ENCODE data around the gene CST7.
A peak's percentile ranks its signal among the peaks of the same experiment; 100 is the strongest.

The CST7 gene

DNA sequence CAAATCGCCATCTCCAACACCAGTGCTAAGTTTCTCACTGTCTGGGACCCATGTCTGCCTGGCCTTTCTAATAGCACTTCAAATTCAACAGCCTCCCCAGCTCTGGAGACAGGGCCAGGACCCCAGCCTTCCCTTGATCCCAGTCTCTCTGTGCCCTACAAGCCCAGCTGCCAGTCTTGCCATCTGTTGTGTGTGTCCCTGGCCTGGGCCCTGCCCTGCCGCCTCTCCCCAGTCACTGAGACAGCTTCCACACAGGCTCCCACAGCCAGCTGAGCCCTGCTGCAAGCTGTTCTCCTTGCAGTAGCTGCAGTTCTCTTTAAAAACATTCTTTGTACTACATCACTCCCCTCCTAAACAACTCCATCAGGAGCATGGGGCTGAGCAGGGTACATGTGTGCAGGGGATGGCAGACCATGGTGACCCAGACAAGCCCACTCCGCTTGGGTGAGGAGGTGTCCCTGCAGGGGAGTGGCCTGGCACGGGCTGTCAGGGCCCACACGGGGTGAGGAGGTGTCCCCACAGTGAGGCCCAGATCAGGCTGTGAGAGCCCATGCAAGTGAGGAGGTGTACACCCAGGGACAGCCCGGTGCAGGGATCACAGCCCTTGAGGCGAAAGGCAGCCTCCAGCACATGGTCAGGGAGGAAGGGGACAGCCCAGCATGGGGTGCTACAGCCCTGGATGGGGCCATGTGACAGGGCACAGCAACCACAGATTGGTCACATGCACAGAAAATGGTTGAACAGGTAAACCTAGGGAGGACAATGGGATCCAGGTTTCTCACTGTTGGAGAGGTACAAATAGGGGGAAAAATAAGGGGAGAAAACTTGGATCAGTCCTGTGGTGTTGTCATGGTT, 16.2 kb downstream of the CST7 start:
- no peak for DNase-seq

DNA sequence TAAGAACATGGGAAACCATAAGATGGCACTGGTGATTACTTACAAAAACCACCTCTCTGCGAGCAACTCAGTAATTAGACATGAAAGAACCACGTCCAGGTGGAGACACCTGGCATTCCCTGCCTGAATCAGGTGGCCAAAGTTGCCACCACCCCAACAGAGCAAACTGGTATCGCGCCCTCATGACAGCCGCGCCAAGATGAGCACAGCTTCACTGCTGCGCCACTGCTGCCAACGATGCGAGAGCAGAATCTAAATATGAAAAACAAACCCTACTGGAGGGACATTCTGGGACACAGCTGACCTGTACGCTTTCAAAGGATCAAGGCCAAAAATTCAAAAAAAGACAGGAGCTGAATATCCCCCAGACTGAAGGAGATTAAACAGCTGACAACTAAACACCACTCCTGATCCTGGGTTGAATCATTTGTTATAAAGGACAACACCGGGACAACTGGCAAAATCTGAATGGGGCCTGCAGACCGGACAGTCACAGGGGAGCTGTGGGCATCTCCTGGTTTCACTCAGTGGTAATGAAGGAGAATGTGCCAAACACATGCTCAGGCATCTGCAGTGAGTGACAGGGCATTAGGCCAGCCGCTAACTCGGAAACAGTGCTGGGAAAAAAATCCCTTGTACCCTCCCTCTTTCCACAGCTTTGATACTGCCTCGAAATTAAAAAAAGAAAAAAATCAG, 17.4 kb downstream of the CST7 start:
- no peak for DNase-seq

DNA sequence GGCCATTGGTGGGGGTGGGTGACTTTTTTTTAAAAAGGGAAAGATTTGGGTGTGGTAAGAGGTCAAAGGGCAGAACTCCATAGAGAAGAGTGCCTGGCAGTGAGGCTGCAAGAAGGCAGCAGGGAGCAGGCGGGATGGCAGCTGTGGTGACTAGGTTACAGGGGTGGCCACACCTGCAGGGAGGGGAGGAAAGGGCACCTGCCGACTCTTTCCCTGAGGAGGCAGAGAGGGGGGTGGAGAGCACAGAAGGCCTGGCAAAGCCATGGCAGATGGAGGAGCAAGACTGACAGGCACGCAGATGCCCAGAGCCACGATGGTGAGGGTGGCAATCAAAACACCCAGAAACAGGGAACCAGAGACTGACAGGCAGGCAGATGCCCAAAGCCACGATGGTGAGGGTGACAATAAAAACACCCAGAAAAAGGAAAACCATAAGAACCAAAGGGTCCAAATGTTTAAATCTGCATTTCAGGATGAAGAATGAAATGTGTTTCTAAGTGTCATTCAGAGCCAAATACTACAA, 19.3 kb downstream of the CST7 start:
- DNase-seq = no peak

DNA sequence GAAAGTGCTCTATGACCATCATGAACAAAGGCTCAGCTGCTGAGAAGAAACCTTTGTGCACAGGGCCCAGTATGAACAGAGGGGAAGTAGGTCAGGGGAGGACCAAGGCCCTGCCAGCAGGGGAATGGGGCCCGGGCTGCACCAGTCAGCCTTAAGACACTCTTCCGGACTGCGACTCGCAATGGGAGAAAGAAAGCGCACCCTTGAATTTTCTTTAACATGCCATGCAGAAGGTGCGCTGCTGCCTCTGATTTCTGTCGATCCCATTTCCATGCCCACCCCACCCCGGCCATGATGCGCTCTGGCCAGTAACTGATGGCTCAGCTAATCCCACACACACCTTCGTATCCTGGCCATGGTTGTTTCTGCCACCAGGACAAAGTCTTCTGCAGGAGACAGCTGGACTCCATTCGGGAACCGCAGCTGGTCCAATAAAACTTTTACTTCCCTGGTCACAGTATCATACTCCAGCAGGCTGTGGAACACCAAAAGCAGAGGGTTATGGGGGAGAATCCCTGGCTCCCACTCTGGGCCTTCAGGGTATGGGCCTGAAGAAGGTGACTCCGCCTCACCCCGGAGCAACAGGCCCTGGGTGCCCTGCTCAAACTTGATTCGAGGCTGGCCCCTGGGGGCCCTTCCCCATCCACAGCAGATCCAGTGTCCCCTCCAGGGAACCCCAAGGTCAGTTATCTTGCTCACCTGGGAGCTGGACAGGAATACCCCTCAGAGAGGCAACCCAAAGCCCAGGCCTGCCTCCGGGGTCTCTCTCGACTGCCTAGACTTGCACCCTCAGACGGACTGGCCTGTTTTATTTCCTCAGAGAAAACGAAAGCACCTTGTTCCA, 20.3 kb downstream of the CST7 start:
- DNase-seq = no peak

DNA sequence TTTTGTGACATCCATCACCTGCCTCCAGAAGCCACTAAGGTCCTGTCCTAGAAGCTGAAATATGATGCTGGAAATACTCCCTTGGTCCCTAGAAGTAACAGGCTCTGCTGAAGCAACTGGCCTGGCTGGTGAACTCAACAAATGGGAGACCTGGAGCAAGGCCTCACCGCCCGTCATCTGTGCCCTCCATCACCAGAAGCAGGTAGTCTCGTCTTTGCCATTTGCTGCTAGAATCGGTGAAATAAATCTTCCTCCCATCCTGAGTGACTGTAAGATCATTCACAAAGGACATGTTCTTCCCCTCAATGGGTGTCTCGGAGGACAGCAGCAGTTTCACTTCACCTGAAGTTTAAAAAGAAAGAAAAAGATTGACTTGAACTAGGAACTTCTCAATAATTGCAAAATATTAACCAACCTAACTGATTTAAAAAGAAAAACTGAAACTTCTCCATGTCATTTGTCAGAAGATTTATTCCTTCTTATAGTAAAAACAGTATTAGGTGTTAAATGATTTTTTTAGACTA, 21.0 kb downstream of the CST7 start:
- DNase-seq = no peak

DNA sequence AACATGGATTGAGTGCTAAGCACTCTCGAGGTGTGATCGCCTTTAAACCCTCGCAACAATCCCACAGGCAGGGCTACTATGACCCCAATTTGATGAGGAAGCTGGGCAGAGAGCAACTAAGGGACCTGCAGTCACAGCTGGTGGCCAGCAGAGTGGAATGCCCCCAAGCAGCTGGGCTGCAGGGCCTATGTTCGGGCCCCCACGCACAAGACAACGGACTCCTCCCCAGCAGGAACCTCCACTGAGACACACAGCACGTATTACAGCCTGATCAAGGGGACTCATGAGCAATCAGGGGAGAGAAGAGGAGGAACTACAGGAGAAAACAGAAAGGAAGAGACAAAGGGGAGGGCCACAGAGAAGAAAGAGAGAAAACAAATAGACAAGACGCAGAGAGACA, 21.7 kb downstream of the CST7 start:
- DNase-seq = no peak

DNA sequence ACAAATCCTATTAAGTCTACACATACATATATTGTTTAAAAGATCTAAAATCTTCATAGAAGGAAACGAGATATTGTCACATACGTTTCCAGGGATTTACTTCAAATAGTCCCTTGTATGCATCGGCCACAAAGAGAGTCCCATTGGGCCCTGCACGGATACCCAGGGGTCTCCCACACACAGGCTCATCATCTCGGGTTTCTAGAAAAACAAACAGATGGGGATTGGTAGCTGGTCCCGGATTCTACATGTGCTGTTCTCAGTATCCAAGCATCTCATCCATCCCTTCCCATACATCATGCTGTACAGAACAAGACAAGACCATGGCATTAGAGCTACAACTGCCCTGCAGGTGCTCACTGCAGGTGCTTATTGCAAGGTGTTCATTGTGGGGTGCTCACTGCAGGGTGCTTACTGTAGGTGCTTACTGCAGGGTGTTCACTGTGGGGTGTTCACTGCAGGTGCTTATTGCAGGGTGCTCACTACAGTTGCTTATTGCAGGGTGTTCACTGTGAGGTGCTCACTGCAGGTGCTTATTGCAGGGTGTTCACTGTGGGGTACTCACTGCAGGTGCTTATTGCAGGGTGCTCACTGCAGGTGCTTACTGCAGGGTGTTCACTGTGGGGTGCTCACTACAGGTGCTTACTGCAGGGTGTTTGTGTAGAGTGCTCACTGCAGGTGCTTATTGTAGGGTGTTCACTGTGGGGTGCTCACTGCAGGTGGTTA, 22.5 kb downstream of the CST7 start:
- no peak for DNase-seq

DNA sequence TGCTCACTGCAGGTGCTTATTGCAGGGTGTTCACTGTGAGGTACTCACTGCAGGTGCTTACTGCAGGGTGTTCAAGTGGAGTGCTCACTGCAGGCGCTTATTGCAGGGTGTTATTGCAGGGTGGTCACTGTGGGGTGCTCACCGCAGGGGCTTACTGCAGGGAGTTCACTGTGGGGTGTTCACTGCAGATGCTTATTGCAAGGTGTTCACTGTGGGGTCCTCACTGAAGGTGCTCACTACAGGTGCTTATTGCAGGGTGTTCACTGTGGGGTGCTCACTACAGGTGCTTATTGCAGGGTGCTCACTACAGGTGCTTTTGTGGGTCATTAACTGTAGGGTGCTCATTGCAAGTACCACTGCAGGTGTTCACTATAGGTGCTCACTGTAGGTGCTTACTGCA, 23.3 kb downstream of the CST7 start:
- DNase-seq = no peak

DNA sequence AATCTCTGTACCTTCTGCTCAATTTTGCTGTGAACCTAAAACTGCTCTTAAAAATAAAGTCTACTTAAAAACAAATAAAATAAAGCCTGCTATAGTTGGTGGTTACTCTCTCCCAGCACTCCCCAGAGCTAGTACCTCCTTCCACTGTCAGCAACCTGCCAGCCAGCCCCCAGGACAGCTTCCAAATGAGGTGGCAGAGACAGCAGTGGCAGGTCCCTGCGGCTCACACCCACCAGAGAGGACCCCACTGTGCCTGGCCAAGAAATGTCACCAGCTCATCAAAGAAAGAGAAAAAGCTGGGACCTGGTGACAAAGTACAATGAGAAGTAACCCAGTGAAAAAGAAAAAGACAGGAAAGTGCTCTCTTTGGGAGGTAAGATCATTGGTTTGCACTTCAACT, 28.3 kb downstream of the CST7 start:
- DNase-seq = no peak

DNA sequence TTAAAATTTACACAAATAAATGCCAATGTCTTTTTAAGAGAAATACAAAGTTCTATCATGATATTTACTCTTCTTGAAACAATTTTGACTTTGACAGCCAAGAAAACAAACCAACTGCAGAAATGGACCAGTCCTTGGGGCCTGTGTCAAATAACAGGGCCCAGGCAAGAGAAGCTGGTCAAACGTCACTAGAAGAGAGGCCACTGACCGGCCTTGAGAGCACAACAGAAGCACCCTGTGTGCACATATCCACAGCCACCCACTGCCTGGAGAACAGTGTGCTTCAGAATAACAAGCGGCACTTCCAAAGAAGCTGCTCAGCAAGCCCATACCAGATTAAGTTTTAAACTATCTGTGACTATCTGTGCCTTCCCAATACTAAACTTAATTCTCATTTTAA, 28.7 kb downstream of the CST7 start:
- peak in 1 of 2 donors; percentile 63 for DNase-seq

DNA sequence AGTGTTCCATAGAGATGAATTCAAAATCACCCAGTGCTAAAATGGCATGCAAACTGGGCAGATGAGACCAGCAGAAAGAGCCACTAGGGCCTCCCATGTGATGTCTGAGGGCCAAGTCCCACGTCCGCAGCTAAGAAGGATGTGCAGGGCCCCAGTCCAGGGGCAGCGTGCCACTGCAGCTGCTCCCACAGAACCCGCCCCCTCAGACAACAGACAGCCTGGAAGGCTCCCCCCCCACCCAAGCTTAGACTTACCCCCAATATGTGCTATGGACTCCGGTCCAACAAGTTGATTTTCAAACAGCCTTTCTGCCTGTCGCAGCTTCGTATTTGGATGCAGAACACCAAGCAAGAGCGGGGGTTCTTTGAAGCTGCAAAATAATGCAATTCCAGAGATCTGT, 29.4 kb downstream of the CST7 start:
- DNase-seq = peak; percentile 63 to 77

DNA sequence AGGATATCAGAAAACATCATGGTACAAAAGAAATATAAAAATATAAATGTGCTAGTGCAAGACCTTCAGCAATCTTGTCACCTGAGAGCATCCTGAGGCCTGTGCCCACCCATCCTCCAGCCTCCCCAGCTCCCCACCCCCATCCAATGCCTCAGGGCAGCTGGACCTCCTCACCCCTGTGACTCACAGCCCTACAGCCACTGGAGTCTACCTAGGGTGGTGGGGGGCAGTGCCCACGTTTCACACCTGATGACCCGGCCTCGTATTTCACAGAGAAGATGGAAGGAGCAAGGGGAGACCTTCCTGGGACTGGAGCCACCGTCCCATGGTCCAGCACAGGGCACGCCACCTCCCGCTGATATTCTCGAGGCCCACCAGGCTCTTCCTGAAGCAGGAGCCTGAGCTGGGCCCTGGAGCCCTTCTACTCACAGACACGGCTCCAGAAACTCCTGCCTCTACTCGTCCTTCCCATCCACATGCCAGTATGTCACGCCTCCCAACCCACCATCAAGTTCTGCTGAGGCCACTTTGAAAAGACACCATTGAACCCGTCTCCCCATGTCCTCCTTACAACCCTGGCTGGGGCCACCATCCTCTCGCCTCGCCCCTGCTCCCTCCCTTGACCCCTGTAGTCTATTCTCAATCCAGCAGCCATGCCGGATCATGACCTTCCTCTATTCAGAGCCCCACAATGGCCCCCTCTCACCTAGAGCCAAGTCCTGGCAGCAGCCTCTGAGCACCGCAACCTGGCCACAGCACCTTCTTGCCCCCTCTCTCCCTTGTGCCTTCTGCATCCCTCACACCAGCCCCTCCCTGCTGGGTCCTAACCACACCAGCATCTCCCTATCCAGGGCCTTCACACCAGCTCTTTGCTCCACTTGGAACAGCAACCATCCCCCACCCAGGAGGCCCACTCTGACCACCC, 30.2 kb downstream of the CST7 start:
- no peak for DNase-seq

DNA sequence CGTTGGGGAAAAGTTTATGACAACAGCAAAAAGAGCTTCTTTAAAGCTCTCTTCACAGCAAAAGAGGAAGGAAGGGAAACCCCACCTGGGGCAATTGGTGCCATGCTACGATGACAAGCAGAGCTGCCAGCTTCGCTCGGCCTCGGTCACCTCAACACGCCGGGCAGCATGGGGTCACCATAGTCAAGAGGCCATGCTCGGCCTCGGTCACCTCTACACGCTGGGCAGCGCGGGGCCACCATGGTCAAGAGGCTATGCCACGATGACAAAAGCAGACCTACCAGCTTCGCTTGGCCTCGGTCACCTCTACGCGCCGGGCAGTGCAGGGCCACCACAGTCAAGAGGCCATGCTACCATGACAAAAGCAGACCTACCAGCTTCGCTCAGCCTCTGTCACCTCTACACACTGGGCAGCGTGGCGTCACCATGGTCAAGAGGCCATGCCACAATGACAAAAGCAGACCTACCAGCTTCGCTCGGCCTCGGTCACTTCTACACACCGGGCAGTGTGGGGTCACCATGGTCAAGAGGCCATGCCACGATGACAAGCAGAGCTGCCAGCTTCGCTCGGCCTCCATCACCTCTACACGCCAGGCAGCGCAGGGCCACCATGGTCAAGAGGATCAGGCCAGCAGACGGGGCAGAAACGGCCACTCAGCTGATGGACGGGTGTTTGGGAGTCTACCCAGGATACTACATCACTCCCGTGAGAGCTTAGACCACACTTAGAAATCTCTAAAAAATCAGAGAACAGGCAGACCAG, 31.4 kb downstream of the CST7 start:
- no peak for DNase-seq

DNA sequence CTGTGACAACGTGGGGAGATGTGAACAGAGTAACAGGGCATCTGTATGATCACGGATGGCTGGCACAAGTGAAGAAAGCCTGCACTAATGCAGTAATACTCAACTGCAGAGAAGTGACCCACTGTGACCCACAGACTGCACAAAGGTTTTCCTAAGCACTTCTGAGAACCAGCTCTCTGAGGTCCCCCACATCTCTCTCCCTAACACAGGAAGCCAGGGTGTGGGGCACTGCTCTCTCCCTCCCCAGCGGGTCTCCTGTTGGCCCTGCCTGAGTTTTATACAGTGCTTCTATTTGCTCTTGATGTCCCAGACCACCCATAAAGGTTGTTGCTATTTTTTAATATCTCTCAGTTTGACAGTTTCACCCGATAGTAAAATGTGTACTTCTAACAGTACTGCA, 32.2 kb downstream of the CST7 start:
- no peak for DNase-seq

DNA sequence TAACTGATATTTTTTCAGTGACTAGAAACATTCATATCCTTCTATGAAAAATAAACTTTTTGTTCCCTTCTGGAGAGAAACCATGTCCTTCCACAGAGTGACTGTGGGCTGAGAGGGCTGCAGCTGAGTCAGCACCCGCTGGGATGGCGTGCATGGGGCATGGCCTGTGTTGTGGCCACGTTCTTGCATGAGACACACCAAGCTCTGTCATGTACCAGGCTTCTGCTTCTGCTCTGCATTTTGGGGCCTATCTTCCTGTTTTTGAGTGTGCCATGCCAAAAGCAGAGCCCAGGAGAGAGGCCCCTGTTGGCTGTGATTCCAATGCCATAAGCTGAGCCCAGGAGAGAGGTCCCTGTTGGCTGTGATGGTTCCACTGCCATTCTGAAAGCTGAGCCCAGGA, 32.7 kb downstream of the CST7 start:
- DNase-seq = peak in 1 of 2 donors; percentile 44

DNA sequence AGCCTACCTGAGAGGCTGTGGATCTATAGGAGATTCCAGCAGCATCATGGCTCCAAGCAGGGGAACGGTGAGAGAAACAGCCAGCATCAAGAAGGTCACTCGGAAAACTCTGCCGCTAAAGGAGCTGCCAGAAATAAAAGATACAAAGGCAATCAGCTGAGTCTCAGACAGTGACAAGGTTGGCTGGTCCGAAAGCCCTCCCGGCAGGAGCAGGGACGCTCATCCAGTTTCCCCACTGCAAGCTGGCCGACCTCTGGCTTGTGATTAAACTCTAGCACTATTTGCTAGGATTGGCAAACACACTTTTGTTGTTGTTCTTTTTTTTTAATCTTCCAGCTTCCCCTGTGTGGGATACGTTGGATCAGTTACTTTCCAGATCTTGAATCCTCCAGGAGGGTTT, 34.8 kb downstream of the CST7 start:
- DNase-seq = no peak

DNA sequence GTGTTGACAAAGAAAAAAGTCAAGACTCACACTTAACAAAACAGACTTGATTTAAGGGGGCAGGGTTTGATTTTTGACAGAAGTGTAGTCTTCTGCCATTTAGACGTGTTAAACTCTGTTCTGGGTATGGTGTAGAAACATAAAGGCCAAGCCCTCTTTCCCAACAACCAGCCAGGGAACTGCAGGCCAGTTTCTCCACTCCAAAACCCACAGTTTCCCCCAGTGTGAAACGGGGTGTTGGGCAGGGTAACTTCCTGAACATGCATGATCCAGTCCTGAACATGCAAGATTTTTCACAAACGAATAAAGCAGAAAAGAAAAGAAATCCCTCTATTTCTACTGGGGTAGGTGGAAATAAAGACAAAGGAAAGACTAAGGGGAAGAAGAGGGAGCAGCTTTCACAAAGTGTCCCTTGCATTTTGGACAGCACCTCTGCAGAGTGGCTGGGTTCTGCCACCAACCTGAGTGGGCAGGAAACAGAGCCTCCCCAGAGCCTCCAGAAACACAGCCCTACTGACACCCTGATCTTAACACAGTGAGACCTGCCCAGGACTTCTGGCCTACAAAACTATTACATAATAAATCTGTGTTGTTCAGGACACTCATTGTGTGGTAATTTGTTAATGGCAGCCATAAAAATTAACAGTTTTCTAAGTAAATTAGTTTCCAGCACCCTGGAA, 36.0 kb downstream of the CST7 start:
- no peak for DNase-seq

DNA sequence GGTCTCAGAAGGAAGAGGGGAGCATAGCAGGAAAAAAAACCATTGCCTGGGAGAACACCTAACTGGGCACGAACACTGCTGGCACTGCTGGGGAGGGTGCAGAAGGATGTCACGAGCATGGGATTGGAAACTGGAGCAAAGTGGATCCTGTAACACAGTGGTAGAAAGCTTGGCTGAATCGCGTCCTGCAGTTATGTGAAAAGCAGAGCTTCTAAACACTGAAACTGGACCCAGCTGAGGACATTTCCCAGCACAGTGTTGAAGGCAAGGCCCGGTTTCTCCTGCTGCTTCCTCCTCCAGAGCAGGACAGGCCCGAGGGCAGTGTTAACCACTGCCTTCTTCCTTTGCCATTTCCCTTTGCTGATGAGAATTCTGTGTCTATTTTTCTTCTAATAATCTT, 36.7 kb downstream of the CST7 start:
- DNase-seq = no peak

DNA sequence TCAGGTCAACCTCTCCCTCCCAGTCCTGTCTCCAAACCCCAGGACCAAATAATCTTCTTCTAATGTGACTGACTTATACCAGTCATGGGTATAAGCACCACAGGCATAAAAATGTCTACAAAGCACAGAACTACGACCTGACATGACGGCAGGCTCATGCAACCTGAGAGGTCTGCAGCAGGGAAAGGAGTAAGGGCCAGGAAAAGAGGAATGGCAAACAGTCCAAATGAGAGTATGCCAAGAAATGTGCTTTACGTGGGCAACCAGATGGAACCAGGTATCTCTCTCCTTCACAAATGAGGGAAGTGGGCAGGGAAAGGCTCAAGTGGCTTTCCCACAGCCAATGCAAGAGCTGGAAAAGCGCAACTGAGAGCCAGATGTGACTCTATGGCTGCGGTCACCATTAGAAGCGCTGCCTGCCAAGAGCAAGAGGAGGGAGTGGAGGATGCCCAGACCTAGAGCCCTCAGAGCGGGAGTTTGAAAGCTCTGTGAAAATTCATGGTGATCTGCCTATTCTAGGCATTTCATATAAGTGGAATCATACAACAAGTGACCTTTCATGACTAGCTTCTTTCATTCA, 37.5 kb downstream of the CST7 start:
- no peak for DNase-seq
